Endothelial cell (in vitro differentiated cells): ENCODE measurements around the gene FREM1. TPM values are rescaled to one million over a fixed set of nuclear protein-coding genes. Genes with fewer than 3 reads are reported as not detected.

Experiments used
- DNase-seq: peaks from one replicate; pipeline ENCODE4 v3.0.0; 2021; ENCODE audit warnings: low spot score
- H3K27ac Mint-ChIP-seq: one replicate; pipeline ENCODE4 v1.8.0; 2021; ENCODE audit warnings: mixed read lengths, inconsistent platforms; ENCODE audit not compliant: unreplicated experiment
- H3K27me3 Mint-ChIP-seq: one replicate; pipeline ENCODE4 v1.8.0; 2021; ENCODE audit warnings: mild to moderate bottlenecking, moderate library complexity, mixed read lengths, inconsistent platforms; ENCODE audit not compliant: unreplicated experiment
- H3K36me3 Mint-ChIP-seq: one replicate; pipeline ENCODE4 v1.8.0; 2021; ENCODE audit warnings: mild to moderate bottlenecking, low read depth, mixed read lengths, inconsistent platforms; ENCODE audit not compliant: unreplicated experiment
- H3K4me1 Mint-ChIP-seq: one replicate; pipeline ENCODE4 v1.8.0; 2021; ENCODE audit warnings: mild to moderate bottlenecking, mixed read lengths, inconsistent platforms; ENCODE audit not compliant: unreplicated experiment
- H3K4me3 Mint-ChIP-seq: one replicate; pipeline ENCODE4 v1.8.0; 2021; ENCODE audit warnings: mild to moderate bottlenecking, mixed read lengths, inconsistent platforms; ENCODE audit not compliant: unreplicated experiment
- H3K9me3 Mint-ChIP-seq: one replicate; pipeline ENCODE4 v1.8.0; 2021; ENCODE audit warnings: mixed read lengths, inconsistent platforms; ENCODE audit not compliant: unreplicated experiment
- total RNA-seq: library from RNA; stranded (reverse); fragmentation: NEBNext Ultra II Directional; extraction: Animal tissue kit (Norgen Biotek cat#: 25700); gene quantifications from one replicate; pipeline ENCODE4 v1.2.1, GENCODE V29; 2021; ENCODE audit not compliant: unreplicated experiment
- TF ChIP-seq, protein P1 (sequence below): fragments of 200-600 bp; sonication (generic); IDR thresholded peaks from one replicate; pipeline ENCODE4 v1.5.0; 2021; ENCODE audit warnings: antibody characterized with exemption; ENCODE audit not compliant: unreplicated experiment

FREM1 gene
- total RNA-seq, 1 donor from 2014 or later = 2.9 TPM

DNA sequence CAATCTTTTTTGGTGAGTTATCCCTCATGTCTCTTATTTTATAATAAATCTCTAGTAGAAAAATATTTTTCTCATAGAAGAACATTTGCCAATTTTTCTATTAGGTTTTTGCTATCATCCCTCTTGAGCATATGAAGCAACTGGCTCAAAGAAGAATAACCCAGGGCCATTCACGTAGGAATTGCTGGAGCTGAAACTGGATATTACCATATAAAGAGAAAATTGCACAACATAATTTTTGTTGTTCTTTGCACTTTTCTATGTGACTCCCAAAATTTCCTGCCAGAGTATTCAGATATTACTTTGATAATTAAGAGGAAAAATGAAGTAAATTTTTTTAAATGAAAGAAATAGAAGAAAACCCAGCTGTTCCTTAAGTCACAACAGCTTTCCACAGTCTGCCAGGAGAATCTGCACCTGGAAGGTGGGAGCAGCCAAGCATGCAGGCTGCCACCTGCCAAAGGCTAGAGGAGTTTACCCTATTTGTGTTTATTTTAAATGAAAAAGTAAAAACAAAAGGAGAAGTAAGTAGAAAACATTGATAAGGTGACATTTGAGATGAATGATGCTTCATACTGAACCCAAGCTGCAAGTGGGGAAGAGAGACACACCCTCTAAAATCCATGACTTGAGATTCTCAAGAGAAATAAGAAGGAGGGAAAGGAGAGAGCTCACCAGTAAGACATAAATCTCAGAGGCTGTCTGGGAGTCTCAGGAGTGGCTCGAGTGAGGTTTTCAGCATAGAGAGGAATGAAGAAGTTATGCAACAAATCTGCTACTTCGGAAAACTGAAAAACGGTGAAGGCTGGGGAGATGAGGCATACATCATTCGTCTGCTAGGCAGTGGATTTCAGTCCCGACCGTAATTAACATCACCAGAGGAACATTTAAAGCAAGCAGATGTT is 31.5 kb upstream of the FREM1 start:
- TF ChIP-seq, protein P1, sequence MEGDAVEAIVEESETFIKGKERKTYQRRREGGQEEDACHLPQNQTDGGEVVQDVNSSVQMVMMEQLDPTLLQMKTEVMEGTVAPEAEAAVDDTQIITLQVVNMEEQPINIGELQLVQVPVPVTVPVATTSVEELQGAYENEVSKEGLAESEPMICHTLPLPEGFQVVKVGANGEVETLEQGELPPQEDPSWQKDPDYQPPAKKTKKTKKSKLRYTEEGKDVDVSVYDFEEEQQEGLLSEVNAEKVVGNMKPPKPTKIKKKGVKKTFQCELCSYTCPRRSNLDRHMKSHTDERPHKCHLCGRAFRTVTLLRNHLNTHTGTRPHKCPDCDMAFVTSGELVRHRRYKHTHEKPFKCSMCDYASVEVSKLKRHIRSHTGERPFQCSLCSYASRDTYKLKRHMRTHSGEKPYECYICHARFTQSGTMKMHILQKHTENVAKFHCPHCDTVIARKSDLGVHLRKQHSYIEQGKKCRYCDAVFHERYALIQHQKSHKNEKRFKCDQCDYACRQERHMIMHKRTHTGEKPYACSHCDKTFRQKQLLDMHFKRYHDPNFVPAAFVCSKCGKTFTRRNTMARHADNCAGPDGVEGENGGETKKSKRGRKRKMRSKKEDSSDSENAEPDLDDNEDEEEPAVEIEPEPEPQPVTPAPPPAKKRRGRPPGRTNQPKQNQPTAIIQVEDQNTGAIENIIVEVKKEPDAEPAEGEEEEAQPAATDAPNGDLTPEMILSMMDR = no peak
- Mint-ChIP-seq H3K4me3 (no peak overlapping the region), H3K36me3 (no peaks in the 10 kb centered on the region), H3K27me3 (no peaks in the 10 kb centered on the region), H3K27ac (no peak overlapping the region), H3K4me1 (no peaks in the 10 kb centered on the region), H3K9me3 (no peaks in the 10 kb centered on the region)
- no peak for DNase-seq

DNA sequence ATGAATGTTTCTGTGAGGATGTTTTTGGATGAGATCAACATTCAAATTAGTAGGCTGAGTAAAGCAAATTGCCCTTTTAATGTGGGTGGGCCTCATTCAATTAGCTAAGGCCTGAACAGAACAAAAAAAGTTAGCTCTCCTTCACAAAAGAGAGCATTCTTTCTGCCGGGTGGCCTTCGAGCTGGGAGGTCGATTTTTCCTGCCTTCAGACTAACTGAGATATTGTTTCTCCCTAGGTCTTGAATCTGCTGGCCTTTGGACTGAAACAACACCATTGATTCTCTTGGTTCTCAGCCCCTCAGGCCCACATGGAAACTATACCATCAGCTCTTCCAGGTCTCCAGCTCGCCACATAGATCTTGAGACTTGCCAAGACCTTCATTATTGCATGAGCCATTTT is 29.1 kb upstream of the FREM1 start:
- Mint-ChIP-seq H3K27me3 (no peaks in the 10 kb centered on the region), H3K4me3 (no peak overlapping the region), H3K27ac (no peak overlapping the region), H3K36me3 (no peaks in the 10 kb centered on the region), H3K4me1 (no peaks in the 10 kb centered on the region), H3K9me3 (no peaks in the 10 kb centered on the region)
- no peak for DNase-seq
- TF ChIP-seq, protein P1 = no peak

GRCh38 chr9:14937216-14937615 is 27.0 kb upstream of the FREM1 start:
- Mint-ChIP-seq H3K4me1 (no peaks in the 10 kb centered on the region), H3K27me3 (no peaks in the 10 kb centered on the region), H3K4me3 (no peak overlapping the region), H3K27ac (no peak overlapping the region), H3K36me3 (no peaks in the 10 kb centered on the region), H3K9me3 (no peaks in the 10 kb centered on the region)
- TF ChIP-seq, protein P1 = no peak
- DNase-seq = no peak

GRCh38 chr9:14936491-14936890 is 26.3 kb upstream of the FREM1 start:
- no peaks in the 10 kb centered on the region for H3K36me3 Mint-ChIP-seq
- no peak overlapping the region for H3K27ac Mint-ChIP-seq
- no peaks in the 10 kb centered on the region for H3K27me3 Mint-ChIP-seq
- no peaks in the 10 kb centered on the region for H3K4me1 Mint-ChIP-seq
- DNase-seq = no peak
- H3K4me3 Mint-ChIP-seq = no peak overlapping the region
- TF ChIP-seq, protein P1 = no peak
- no peaks in the 10 kb centered on the region for H3K9me3 Mint-ChIP-seq

DNA sequence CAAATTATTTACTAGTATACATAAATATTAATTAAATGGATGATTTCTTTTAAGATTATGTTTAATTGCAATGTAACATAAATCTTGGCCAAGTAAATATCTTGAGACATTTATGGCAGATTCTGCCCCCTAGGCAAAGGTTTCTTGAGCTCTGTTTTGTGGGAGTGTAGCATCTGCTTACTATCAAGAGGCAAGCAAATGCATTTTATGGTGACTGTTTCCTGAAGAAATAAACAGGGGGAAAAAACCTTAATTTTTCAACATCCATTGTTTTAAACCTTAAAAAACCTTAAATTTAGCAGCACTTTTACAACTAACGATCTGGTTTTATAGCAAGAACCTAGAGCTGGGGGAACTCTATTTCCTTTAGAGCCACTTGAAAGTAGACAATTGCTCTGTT is 25.7 kb upstream of the FREM1 start:
- TF ChIP-seq, protein P1 = no peak
- H3K4me3 Mint-ChIP-seq = no peak overlapping the region
- H3K27me3 Mint-ChIP-seq = no peaks in the 10 kb centered on the region
- no peaks in the 10 kb centered on the region for H3K9me3 Mint-ChIP-seq
- H3K4me1 Mint-ChIP-seq = no peaks in the 10 kb centered on the region
- DNase-seq = no peak
- H3K36me3 Mint-ChIP-seq = no peaks in the 10 kb centered on the region
- H3K27ac Mint-ChIP-seq = no peak overlapping the region
